GM12878 (cell line): ENCODE measurements around the gene MUC20. TPM values are rescaled to one million over a fixed set of nuclear protein-coding genes. Genes with fewer than 3 reads are reported as not detected.

Experiments used
- ATAC-seq: fragments of 200-7000 bp; cut with Tn5 transposase; 3 replicates; pipeline ENCODE4 v1.9.1; 2020; ENCODE audit warnings: mild to moderate bottlenecking, moderate library complexity
- BruUV-seq: library from RNA; stranded (reverse); fragments of 400-500 nt; replicated peaks from 2 replicates; lab custom pipeline; 2021; lab: Mats Ljungman, UMichigan
- CTCF ChIA-PET: fragments of 300-600 bp; sonication (Branson Sonifier 250); formaldehyde crosslinking; extraction: SDS; loops from one replicate; lab custom pipeline; 2021; ENCODE audit warnings: inconsistent platforms; lab: Yijun Ruan, JAX
- POLR2A ChIA-PET: fragments of 350-600 bp; formaldehyde crosslinking; extraction: SDS; loops from one replicate; lab custom pipeline; 2021; ENCODE audit warnings: inconsistent platforms; lab: Charles Lee
- RAD21 ChIA-PET: fragments of 300-600 bp; sonication (Branson Sonifier 250); formaldehyde crosslinking; loops from one replicate; lab custom pipeline; 2023; ENCODE audit warnings: antibody characterized with exemption; ENCODE audit not compliant: unreplicated experiment; lab: Charles Lee
- SMC1A ChIA-PET: fragments of 300-600 bp; sonication (Branson Sonifier 250); formaldehyde crosslinking; loops from one replicate; lab custom pipeline; 2023; ENCODE audit not compliant: unreplicated experiment, uncharacterized antibody; lab: Charles Lee
- DNase-seq: peaks from one replicate; pipeline ENCODE4 v3.0.0-alpha.2; 2011; ENCODE audit warnings: low read depth, low spot score
- FAIRE-seq: peaks from 3 replicates; lab custom pipeline; 2011; peaks lifted over from hg19 to GRCh38; lab: Jason Lieb, UNC
- H2AFZ ChIP-seq: 2 replicates; pipeline ENCODE4 v1.6.0; 2011; ENCODE audit warnings: low read depth, low read length, control low read depth; ENCODE audit not compliant: control insufficient read depth
- H3K27ac ChIP-seq: 2 replicates; pipeline ENCODE4 v1.5.1; 2011; ENCODE audit warnings: control low read depth; ENCODE audit not compliant: control insufficient read depth, insufficient read depth
- H3K27me3 ChIP-seq, 2 experiments: replicated peaks in 1 of 2; 2 replicates each; pipeline versions ENCODE4 v1.6.0 to v1.6.1; 2011; ENCODE audit warnings: low read length in 1 of 2; ENCODE audit not compliant: control insufficient read depth in 2 of 2, insufficient read depth in 2 of 2
- H3K36me3 ChIP-seq, 2 experiments: 2 replicates each; pipeline ENCODE4 v1.5.1; 2011; ENCODE audit warnings: low read length in 1 of 2; ENCODE audit not compliant: control insufficient read depth in 2 of 2, insufficient read depth in 2 of 2
- H3K4me1 ChIP-seq: 2 replicates; pipeline ENCODE4 v1.6.1; 2011; ENCODE audit warnings: mild to moderate bottlenecking, low read length, moderate library complexity, mixed read lengths; ENCODE audit not compliant: control insufficient read depth, insufficient read depth
- H3K4me2 ChIP-seq: 2 replicates; pipeline ENCODE4 v1.6.0; 2011; ENCODE audit warnings: control low read depth; ENCODE audit not compliant: control insufficient read depth, insufficient read depth
- H3K4me3 ChIP-seq: fragments of 200-600 bp; sonication (generic); 2 replicates; pipeline ENCODE4 v1.5.1; 2016
- H3K79me2 ChIP-seq: 2 replicates; pipeline ENCODE4 v1.6.0; 2011; ENCODE audit warnings: low read length; ENCODE audit not compliant: control insufficient read depth, insufficient read depth
- H3K9ac ChIP-seq: 2 replicates; pipeline ENCODE4 v1.8.0; 2011; ENCODE audit warnings: low read length, control low read depth, mixed read lengths; ENCODE audit not compliant: control insufficient read depth, insufficient read depth
- H3K9me3 ChIP-seq: replicated peaks from 3 replicates; pipeline ENCODE4 v1.5.1; 2011; ENCODE audit warnings: mild to moderate bottlenecking, low read length; ENCODE audit not compliant: control insufficient read depth, insufficient read depth
- H4K20me1 ChIP-seq: 2 replicates; pipeline ENCODE4 v1.6.0; 2011; ENCODE audit not compliant: control insufficient read depth, insufficient read depth
- DPF2 ChIP-seq: fragments of 450-650 bp; IDR thresholded peaks from 2 replicates; pipeline ENCODE4 v1.6.1; 2017; ENCODE audit warnings: mild to moderate bottlenecking
- FOXM1 ChIP-seq: IDR thresholded peaks from 2 replicates; pipeline ENCODE4 v1.6.1; 2012; ENCODE audit warnings: low read depth, mild to moderate bottlenecking, inconsistent platforms, low read length, moderate library complexity
- HCFC1 ChIP-seq: fragments of 150-350 bp; IDR thresholded peaks from 2 replicates; pipeline ENCODE4 v1.6.1; 2014; ENCODE audit warnings: low read length
- NR2F1 ChIP-seq: fragments of 450-650 bp; conservative IDR thresholded peaks from 2 replicates; pipeline ENCODE4 v1.6.1; 2017; ENCODE audit warnings: mild to moderate bottlenecking
- PML ChIP-seq: IDR thresholded peaks from 2 replicates; pipeline ENCODE4 v1.6.1; 2012; ENCODE audit warnings: low read length, inconsistent platforms
- RB1 ChIP-seq: fragments of 450-650 bp; formaldehyde crosslinking; IDR thresholded peaks from 2 replicates; pipeline ENCODE4 v1.6.1; 2017; ENCODE audit warnings: mild to moderate bottlenecking, borderline replicate concordance
- SPI1 ChIP-seq: IDR thresholded peaks from 2 replicates; pipeline ENCODE4 v1.6.1; 2011; ENCODE audit warnings: low read depth, mild to moderate bottlenecking, low read length, moderate library complexity, borderline replicate concordance; ENCODE audit not compliant: insufficient read depth
- SRF ChIP-seq, 2 experiments: IDR thresholded peaks; 2 replicates each; pipeline ENCODE4 v1.6.1; 2011; ENCODE audit warnings: low read depth in 2 of 2, low read length in 2 of 2, mild to moderate bottlenecking in 1 of 2, moderate library complexity in 1 of 2
- ZBED1 ChIP-seq: IDR thresholded peaks from 2 replicates; pipeline ENCODE4 v1.6.1; 2016; ENCODE audit warnings: borderline replicate concordance
- WGBS: methylation state at CpG from one replicate; pipeline ENCODE4 v1.1.6; 2016; ENCODE audit warnings: low lambda C conversion rate; ENCODE audit not compliant: insufficient replicate concordance, insufficient coverage; ENCODE audit errors: missing lambda C conversion rate; 5-methylcytosine and 5-hydroxymethylcytosine counted together
- in situ Hi-C: fragments of 300-500 bp; cut with MboI; formaldehyde crosslinking; loops from 9 replicates; pipeline ENCODE4 v1.14.3; 2018; ENCODE audit warnings: mixed read lengths
- intact Hi-C: fragments of 100-400 bp; cut with micrococcal nuclease; formaldehyde crosslinking; loops from one replicate; pipeline ENCODE4 v1.14.2; 2022; ENCODE audit not compliant: unreplicated experiment
- polyA plus RNA-seq, 11 experiments: library from polyadenylated mRNA; depleted of rRNA in 4 of 11; unstranded in 6 of 11; stranded (reverse) in 5 of 11; fragments of >200 nt; fragmentation: Nextera tagmentation in 4 of 11; fragmentation: Illumina TruSeq in 1 of 11; extraction: Ambion mirVana in 4 of 11; extraction: Trizol in 1 of 11; gene quantifications; 1 replicate in 1 of 11; 2 replicates in 10 of 11; pipeline versions ENCODE4 v1.2.1 to v1.2.3, GENCODE V29; 2011 to 2016; ENCODE audit warnings: inconsistent platforms in 2 of 11, missing spikeins in 2 of 11, low read depth in 1 of 11
- total RNA-seq, 4 experiments: library from RNA; depleted of rRNA in 3 of 4; stranded (reverse); fragments of >200 nt in 3 of 4; fragmentation: Illumina TruSeq in 1 of 4; extraction: Trizol in 1 of 4; gene quantifications; 2 replicates each; pipeline versions ENCODE4 v1.2.1 to v1.2.3, GENCODE V29; 2013 to 2021
- TF ChIP-seq, protein P1 (sequence below): fragments of 450-650 bp; IDR thresholded peaks from 2 replicates; pipeline ENCODE4 v1.6.1; 2017; ENCODE audit warnings: low read depth, mild to moderate bottlenecking, moderate library complexity

The MUC20 gene
- total and polyA plus RNA-seq, 10 of the 15 experiments (the other 5 are each of a cell fraction or from before 2014, with no cell fraction given) = 0.04 to 0.46 (median 0.17) TPM; not detected in 3

DNA sequence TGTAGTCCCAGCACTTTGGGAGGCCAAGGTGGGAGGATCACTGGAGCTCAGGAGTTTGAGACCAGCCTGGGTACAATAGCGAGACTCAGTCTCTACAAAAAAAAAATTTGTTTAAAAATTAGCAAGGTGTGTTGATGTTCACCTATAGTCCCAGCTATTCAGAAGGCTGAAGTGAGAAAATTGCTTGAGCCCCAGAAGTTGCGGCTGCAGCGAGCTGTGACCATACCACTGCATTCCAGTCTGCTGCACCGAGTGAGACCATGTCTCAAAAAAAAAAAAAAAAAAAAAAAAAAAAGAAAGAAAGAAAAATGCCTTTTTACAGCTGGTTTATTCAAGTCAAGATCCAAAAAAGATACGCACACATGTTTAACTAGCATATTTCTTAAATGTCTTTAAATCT is 17.0 kb upstream of the MUC20 start:
- intact Hi-C loops = no loop called here
- Histone ChIP-seq H2AFZ (no peak overlapping the region), H3K9ac (no peak overlapping the region), H3K36me3 (no peaks in the 10 kb centered on the region), H3K4me2 (no peak overlapping the region), H4K20me1 (no peaks in the 10 kb centered on the region), H3K79me2 (no peaks in the 10 kb centered on the region), H3K4me3 (no peak overlapping the region), H3K27me3 (no peaks in the 10 kb centered on the region), H3K9me3 (no peaks in the 10 kb centered on the region), H3K27ac (no peak overlapping the region), H3K4me1 (no peaks in the 10 kb centered on the region)
- 88% methylated on average over 5 of the region's 5 CpGs for WGBS
- ATAC-seq (no peak), DNase-seq (no peak), FAIRE-seq (no peak)
- ChIA-PET POLR2A (no interaction called here), CTCF (interaction anchor here (0.7 kb wide), 1 partner anchor 1095 kb away, joined by 3 read pairs; no protein-coding TSS in a partner anchor), SMC1A (no interaction called here), RAD21 (interaction anchor here (0.6 kb wide), 1 partner anchor 146 kb away, joined by 3 read pairs; no protein-coding TSS in a partner anchor)
- TF ChIP-seq FOXM1 = no peak
- no peak for TF ChIP-seq SPI1
- no peak for TF ChIP-seq HCFC1
- no peak for TF ChIP-seq DPF2
- TF ChIP-seq SRF (IDR thresholded peaks at IDR 0.05; ENCODE audit: low read depth in 2 of 2, low read length in 2 of 2) = no peak
- no peak for TF ChIP-seq ZBED1
- TF ChIP-seq NR2F1 = no peak
- TF ChIP-seq RB1 = no peak
- TF ChIP-seq, protein P1, sequence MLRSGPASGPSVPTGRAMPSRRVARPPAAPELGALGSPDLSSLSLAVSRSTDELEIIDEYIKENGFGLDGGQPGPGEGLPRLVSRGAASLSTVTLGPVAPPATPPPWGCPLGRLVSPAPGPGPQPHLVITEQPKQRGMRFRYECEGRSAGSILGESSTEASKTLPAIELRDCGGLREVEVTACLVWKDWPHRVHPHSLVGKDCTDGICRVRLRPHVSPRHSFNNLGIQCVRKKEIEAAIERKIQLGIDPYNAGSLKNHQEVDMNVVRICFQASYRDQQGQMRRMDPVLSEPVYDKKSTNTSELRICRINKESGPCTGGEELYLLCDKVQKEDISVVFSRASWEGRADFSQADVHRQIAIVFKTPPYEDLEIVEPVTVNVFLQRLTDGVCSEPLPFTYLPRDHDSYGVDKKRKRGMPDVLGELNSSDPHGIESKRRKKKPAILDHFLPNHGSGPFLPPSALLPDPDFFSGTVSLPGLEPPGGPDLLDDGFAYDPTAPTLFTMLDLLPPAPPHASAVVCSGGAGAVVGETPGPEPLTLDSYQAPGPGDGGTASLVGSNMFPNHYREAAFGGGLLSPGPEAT = no peak
- no peak for TF ChIP-seq PML
- BruUV-seq = no TSS peak
- in situ Hi-C loops = no loop called here
